Astrocyte of the cerebellum (primary cell): Measurements from ENCODE around the gene LRRIQ3.

Source experiments
- DNase-seq: peaks from one replicate; pipeline ENCODE4 v3.0.0-alpha.2; 2011; ENCODE audit warnings: low read depth
- H3K4me3 ChIP-seq: 2 replicates; pipeline ENCODE4 v1.5.1; 2011; ENCODE audit warnings: mild to moderate bottlenecking, low read depth, low read length, moderate library complexity
- CTCF ChIP-seq: IDR thresholded peaks from 2 replicates; pipeline ENCODE4 v1.5.1; 2012; ENCODE audit warnings: low read length, low read depth, moderate library complexity, mild to moderate bottlenecking; ENCODE audit errors: missing control alignments
- in situ Hi-C: cut with HindIII; loops from 2 replicates; pipeline ENCODE4 v1.10.0; 2017; ENCODE audit warnings: low sequenced_read_pairs

Gene LRRIQ3

GRCh38 chr1:74065081-74065480 is 132.9 kb downstream of the LRRIQ3 start:
- DNase-seq, result no peak
- no peak overlapping the region for H3K4me3 ChIP-seq
- TF ChIP-seq CTCF, result no peak
- in situ Hi-C loops, result no loop called here

- no peak overlapping the region for H3K4me3 ChIP-seq
- DNase-seq, result no peak
- TF ChIP-seq CTCF, result no peak
- in situ Hi-C loops, result no loop called here
These were observed 140.3 kb downstream of the LRRIQ3 start for GRCh38 chr1:74057719-74058118.

GRCh38 chr1:74053407-74053806 is 144.6 kb downstream of the LRRIQ3 start:
- no peak overlapping the region for H3K4me3 ChIP-seq
- in situ Hi-C loops, result no loop called here
- TF ChIP-seq CTCF, result no peak
- DNase-seq, result no peak

GRCh38 chr1:74050386-74050785 is 147.6 kb downstream of the LRRIQ3 start:
- no peak for DNase-seq
- in situ Hi-C loops, result no loop called here
- no peak overlapping the region for H3K4me3 ChIP-seq
- TF ChIP-seq CTCF, result no peak

- DNase-seq, result no peak
- no peak overlapping the region for H3K4me3 ChIP-seq
- in situ Hi-C loops, result no loop called here
- TF ChIP-seq CTCF, result no peak
These were observed 159.9 kb downstream of the LRRIQ3 start for GRCh38 chr1:74038042-74038441.

GRCh38 chr1:74012583-74012982 is 185.4 kb downstream of the LRRIQ3 start:
- DNase-seq, result no peak
- no peak overlapping the region for H3K4me3 ChIP-seq
- in situ Hi-C loops, result no loop called here

More at GRCh38 chr1:74012583-74012982, 185.4 kb downstream of the LRRIQ3 start:
- TF ChIP-seq CTCF, result no peak
